GM18870 (cell line): Measurements from ENCODE around the gene DDX51.
"Not testable (repeated sequence)": the region's sequence is repeated elsewhere in the genome, so short reads cannot be mapped to it uniquely, and the experiment has no call there.

Experiments used
- ATAC-seq: cut with Tn5 transposase; IDR thresholded peaks from one replicate; pipeline ENCODE4 v1.9.1; 2021; ENCODE audit warnings: moderate library complexity; ENCODE audit not compliant: unreplicated experiment

DDX51 gene

GRCh38 chr12:132141976-132142678 lies 2.0 kb downstream of the DDX51 start:
- no peak for ATAC-seq

- ATAC-seq, result no peak
These were observed 2.9 kb downstream of the DDX51 start for GRCh38 chr12:132140918-132141841.

- no peak for ATAC-seq
These were observed 3.6 kb downstream of the DDX51 start for GRCh38 chr12:132140501-132140900.

GRCh38 chr12:132139912-132140311 lies 4.2 kb downstream of the DDX51 start:
- no peak for ATAC-seq

- ATAC-seq, result no peak
These were observed 4.9 kb downstream of the DDX51 start for GRCh38 chr12:132138941-132139871.

GRCh38 chr12:132137483-132138125 lies 6.5 kb downstream of the DDX51 start:
- no peak for ATAC-seq

- ATAC-seq, result not testable (repeated sequence)
These were observed 7.9 kb downstream of the DDX51 start for GRCh38 chr12:132136226-132136625.

GRCh38 chr12:132134653-132135183 lies 9.4 kb downstream of the DDX51 start:
- not testable (repeated sequence) for ATAC-seq

- ATAC-seq, result no peak
These were observed 10.0 kb downstream of the DDX51 start for GRCh38 chr12:132133952-132134652.

GRCh38 chr12:132132609-132133430 lies 11.3 kb downstream of the DDX51 start:
- ATAC-seq, result no peak

- no peak for ATAC-seq
These were observed 12.2 kb downstream of the DDX51 start for GRCh38 chr12:132131952-132132351.

GRCh38 chr12:132131229-132131628 lies 12.9 kb downstream of the DDX51 start:
- ATAC-seq, result no peak

GRCh38 chr12:132130690-132131089 lies 13.4 kb downstream of the DDX51 start:
- no peak for ATAC-seq

- no peak for ATAC-seq
These were observed 15.1 kb downstream of the DDX51 start for GRCh38 chr12:132129007-132129406.

GRCh38 chr12:132127041-132127440 lies 17.1 kb downstream of the DDX51 start:
- no peak for ATAC-seq

- ATAC-seq, result no peak
These were observed 18.4 kb downstream of the DDX51 start for GRCh38 chr12:132125736-132126135.

- ATAC-seq, result no peak
These were observed 19.2 kb downstream of the DDX51 start for GRCh38 chr12:132124766-132125425.
